ENCODE results near the gene PTMA. TPM values are rescaled to one million over a fixed set of nuclear protein-coding genes. Genes with fewer than 3 reads are reported as not detected.

Gene PTMA
- total and polyA plus RNA-seq, 9 of the 15 experiments (the other 6 are each of a cell fraction or from before 2014, with no cell fraction given), result 429 to 2,322 (median 1,578) TPM

DNA sequence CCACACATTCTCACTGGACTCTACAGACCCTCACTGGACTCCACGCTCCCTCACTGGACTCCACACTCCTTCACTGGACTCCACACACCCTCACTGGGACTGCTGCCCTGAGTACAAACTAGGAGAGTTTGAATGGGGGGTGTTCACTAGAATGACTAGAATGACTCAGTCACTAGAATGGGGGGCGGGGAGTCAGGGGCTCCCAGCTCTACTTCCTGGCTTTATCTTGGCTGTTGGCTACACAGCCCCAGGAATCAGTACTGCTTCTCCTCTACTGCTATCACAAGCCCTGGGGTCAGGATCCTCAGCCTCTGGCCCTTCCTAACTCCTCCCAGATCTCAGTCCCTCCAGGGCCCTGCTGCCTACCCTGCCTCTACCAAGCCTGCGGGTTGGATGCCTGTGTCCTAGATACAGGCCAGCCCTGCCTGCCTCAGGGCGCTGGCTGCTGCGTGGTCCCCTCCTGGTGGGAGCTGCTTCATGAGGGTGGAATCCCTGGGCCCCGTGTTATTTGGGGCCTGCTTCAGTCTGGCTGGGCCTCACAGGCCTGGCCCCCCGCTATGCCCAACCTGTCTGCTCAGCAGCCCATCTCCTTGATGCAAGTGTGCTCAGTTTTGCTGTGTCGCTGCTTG, 7.8 kb downstream of the PTMA start:
- Histone ChIP-seq H2AFZ (ENCODE audit: low read depth, low read length) (peak overlapping the region; percentile 70), H3K9me1 (ENCODE audit: control insufficient read depth, insufficient read depth, low read length) (peaks cover 7% of the 10 kb centered on the region), H3K4me3 (no peak overlapping the region), H4K20me1 (replicated peaks; ENCODE audit: control insufficient read depth, insufficient read depth, low read length) (peaks cover 30% of the 10 kb centered on the region), H3K9me3 (replicated peaks; ENCODE audit: control insufficient read depth, insufficient read depth, low read depth, low read length) (no peaks in the 10 kb centered on the region), H3K27ac (ENCODE audit: extremely low read depth, low read depth, low read length) (peak overlapping the region; percentile 66), H3K4me2 (ENCODE audit: insufficient read depth, low read length) (peak overlapping the region; percentile 61), H3K4me1 (replicated peaks in 1 of 2; ENCODE audit: control insufficient read depth in 2 of 2, insufficient read depth in 2 of 2, low read length in 2 of 2) (peaks cover 32 to 46% of the 10 kb centered on the region in 2 experiments; a peak in 4 of 5 replicates), H3K79me2 (ENCODE audit: control insufficient read depth, insufficient read depth, low read length) (peaks cover 18% of the 10 kb centered on the region), H3K9ac (ENCODE audit: insufficient read depth in 1 of 2, low read depth in 2 of 2, low read length in 2 of 2) (peak overlapping the region in 1 of 2 experiments; percentile 83; a peak in 3 of 4 replicates), H3K27me3 (ENCODE audit: control insufficient read depth in 2 of 2, insufficient read depth in 2 of 2, low read length in 2 of 2) (no peaks in the 10 kb centered on the region), H3K36me3 (ENCODE audit: control insufficient read depth, insufficient read depth, low read length) (peaks cover 21% of the 10 kb centered on the region)
- FAIRE-seq, result peak; percentile 82
- intact Hi-C loops (cut with micrococcal nuclease) (loop anchor here (1.0 to 2.0 kb wide), 4 partner anchors 39 to 153 kb away; partner anchors contain the start of gene COPS7B), in situ Hi-C loops (cut with MboI) (no loop called here)
- POLR2A ChIA-PET, result interaction anchor here (0.6 to 1.4 kb wide), 4 partner anchors 8 to 95 kb away, joined by 3 to 6 read pairs (median 5); no protein-coding TSS in a partner anchor
- 48% methylated on average over 5 of the region's 8 CpGs for WGBS (ENCODE audit: insufficient coverage, low coverage, missing lambda C conversion rate)
- DNase-seq (ENCODE audit: extremely low read depth in 1 of 4, low spot score in 3 of 4), result peak; percentile 25 to 79 (median 46)
- BruUV-seq (replicated peaks), result no TSS peak
- ATAC-seq, result peak; percentile 4
- CTCF ChIA-PET (ENCODE audit: low intra/inter-chr PET ratio), result interaction anchor here (0.7 to 4.1 kb wide), 4 partner anchors 39 to 153 kb away, joined by 3 to 45 read pairs (median 15); no protein-coding TSS in a partner anchor
- no peak for TF ChIP-seq ZNF785 (CRISPR knock-in tag; IDR thresholded peaks at IDR 0.05)
- no peak for TF ChIP-seq ZNF224 (CRISPR knock-in tag; IDR thresholded peaks at IDR 0.05)
- TF ChIP-seq TRIM28 (IDR thresholded peaks at IDR 0.05), result no peak
- no peak for TF ChIP-seq SMC3 (conservative IDR thresholded peaks at IDR 0.05; ENCODE audit: insufficient read depth, low read depth, low read length)
- TF ChIP-seq SMAD2 (IDR thresholded peaks at IDR 0.05; ENCODE audit: low read depth, low read length), result no peak
- TF ChIP-seq, protein P1, sequence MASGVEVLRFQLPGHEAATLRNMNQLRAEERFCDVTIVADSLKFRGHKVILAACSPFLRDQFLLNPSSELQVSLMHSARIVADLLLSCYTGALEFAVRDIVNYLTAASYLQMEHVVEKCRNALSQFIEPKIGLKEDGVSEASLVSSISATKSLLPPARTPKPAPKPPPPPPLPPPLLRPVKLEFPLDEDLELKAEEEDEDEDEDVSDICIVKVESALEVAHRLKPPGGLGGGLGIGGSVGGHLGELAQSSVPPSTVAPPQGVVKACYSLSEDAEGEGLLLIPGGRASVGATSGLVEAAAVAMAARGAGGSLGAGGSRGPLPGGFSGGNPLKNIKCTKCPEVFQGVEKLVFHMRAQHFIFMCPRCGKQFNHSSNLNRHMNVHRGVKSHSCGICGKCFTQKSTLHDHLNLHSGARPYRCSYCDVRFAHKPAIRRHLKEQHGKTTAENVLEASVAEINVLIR (CRISPR knock-in tag; IDR thresholded peaks at IDR 0.05), result no peak
- TF ChIP-seq MYNN (IDR thresholded peaks at IDR 0.05), result no peak
- TF ChIP-seq MYNN (CRISPR knock-in tag; IDR thresholded peaks at IDR 0.05), result no peak
- TF ChIP-seq ZKSCAN3 (CRISPR knock-in tag; IDR thresholded peaks at IDR 0.05), result no peak
- TF ChIP-seq, protein P2, sequence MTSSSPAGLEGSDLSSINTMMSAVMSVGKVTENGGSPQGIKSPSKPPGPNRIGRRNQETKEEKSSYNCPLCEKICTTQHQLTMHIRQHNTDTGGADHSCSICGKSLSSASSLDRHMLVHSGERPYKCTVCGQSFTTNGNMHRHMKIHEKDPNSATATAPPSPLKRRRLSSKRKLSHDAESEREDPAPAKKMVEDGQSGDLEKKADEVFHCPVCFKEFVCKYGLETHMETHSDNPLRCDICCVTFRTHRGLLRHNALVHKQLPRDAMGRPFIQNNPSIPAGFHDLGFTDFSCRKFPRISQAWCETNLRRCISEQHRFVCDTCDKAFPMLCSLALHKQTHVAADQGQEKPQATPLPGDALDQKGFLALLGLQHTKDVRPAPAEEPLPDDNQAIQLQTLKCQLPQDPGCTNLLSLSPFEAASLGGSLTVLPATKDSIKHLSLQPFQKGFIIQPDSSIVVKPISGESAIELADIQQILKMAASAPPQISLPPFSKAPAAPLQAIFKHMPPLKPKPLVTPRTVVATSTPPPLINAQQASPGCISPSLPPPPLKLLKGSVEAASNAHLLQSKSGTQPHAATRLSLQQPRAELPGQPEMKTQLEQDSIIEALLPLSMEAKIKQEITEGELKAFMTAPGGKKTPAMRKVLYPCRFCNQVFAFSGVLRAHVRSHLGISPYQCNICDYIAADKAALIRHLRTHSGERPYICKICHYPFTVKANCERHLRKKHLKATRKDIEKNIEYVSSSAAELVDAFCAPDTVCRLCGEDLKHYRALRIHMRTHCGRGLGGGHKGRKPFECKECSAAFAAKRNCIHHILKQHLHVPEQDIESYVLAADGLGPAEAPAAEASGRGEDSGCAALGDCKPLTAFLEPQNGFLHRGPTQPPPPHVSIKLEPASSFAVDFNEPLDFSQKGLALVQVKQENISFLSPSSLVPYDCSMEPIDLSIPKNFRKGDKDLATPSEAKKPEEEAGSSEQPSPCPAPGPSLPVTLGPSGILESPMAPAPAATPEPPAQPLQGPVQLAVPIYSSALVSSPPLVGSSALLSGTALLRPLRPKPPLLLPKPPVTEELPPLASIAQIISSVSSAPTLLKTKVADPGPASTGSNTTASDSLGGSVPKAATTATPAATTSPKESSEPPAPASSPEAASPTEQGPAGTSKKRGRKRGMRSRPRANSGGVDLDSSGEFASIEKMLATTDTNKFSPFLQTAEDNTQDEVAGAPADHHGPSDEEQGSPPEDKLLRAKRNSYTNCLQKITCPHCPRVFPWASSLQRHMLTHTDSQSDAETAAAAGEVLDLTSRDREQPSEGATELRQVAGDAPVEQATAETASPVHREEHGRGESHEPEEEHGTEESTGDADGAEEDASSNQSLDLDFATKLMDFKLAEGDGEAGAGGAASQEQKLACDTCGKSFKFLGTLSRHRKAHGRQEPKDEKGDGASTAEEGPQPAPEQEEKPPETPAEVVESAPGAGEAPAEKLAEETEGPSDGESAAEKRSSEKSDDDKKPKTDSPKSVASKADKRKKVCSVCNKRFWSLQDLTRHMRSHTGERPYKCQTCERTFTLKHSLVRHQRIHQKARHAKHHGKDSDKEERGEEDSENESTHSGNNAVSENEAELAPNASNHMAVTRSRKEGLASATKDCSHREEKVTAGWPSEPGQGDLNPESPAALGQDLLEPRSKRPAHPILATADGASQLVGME (CRISPR knock-in tag; IDR thresholded peaks at IDR 0.05), result no peak

All from K562 (cell line).